Stimulated activated CD8-positive, alpha-beta memory T cell treated with anti-CD3 and anti-CD28 coated beads, Interleukin-15, amount 100 ng/mL, for 48 hours (primary cell): ENCODE results near the gene FOXO1.
A peak's percentile ranks its signal among the peaks of the same experiment; 100 is the strongest.
"Not testable (repeated sequence)": the region's sequence is repeated elsewhere in the genome, so short reads cannot be mapped to it uniquely, and the experiment has no call there.

Source experiments
- DNase-seq, 2 donors: peaks; one replicate each; pipeline ENCODE4 v3.0.0-alpha.2; 2020; ENCODE audit warnings: low read depth in 2 of 2

FOXO1 gene

GRCh38 chr13:40666933-40667621 lies 636 bp upstream of the FOXO1 start:
- peak in 1 of 2 donors; percentile 27 for DNase-seq

GRCh38 chr13:40665126-40666044 lies 1.1 kb downstream of the FOXO1 start:
- peak in 1 of 2 donors; percentile 16 for DNase-seq

- peak; percentile 68 to 70 for DNase-seq
Observed at GRCh38 chr13:40664350-40665125, 1.9 kb downstream of the FOXO1 start.

GRCh38 chr13:40664100-40664349 lies 2.4 kb downstream of the FOXO1 start:
- DNase-seq, result not testable (repeated sequence)

GRCh38 chr13:40662866-40663265 lies 3.6 kb downstream of the FOXO1 start:
- no peak for DNase-seq

GRCh38 chr13:40661875-40662665 lies 4.4 kb downstream of the FOXO1 start:
- DNase-seq, result no peak

- DNase-seq, result no peak
Observed at GRCh38 chr13:40660692-40661091, 5.7 kb downstream of the FOXO1 start.

GRCh38 chr13:40660141-40660664 lies 6.2 kb downstream of the FOXO1 start:
- DNase-seq, result no peak

GRCh38 chr13:40657951-40658350 lies 8.5 kb downstream of the FOXO1 start:
- no peak for DNase-seq

GRCh38 chr13:40657307-40657706 lies 9.1 kb downstream of the FOXO1 start:
- no peak for DNase-seq

GRCh38 chr13:40656358-40656757 lies 10.1 kb downstream of the FOXO1 start:
- no peak for DNase-seq

- DNase-seq, result no peak
Observed at GRCh38 chr13:40653527-40654318, 12.7 kb downstream of the FOXO1 start.

GRCh38 chr13:40652588-40652940 lies 13.9 kb downstream of the FOXO1 start:
- DNase-seq, result no peak

- no peak for DNase-seq
Observed at GRCh38 chr13:40651866-40652587, 14.4 kb downstream of the FOXO1 start.

GRCh38 chr13:40648841-40649240 lies 17.6 kb downstream of the FOXO1 start:
- no peak for DNase-seq

GRCh38 chr13:40648040-40648439 lies 18.4 kb downstream of the FOXO1 start:
- no peak for DNase-seq

- no peak for DNase-seq
Observed at GRCh38 chr13:40644838-40645604, 21.4 kb downstream of the FOXO1 start.

- no peak for DNase-seq
Observed at GRCh38 chr13:40640845-40641458, 25.5 kb downstream of the FOXO1 start.

- DNase-seq, result no peak
Observed at GRCh38 chr13:40640202-40640601, 26.2 kb downstream of the FOXO1 start.
